GM21786 (cell line): ENCODE results near the gene C1orf115.
"Not testable (repeated sequence)": the region's sequence is repeated elsewhere in the genome, so short reads cannot be mapped to it uniquely, and the experiment has no call there.

ENCODE experiments used
- ATAC-seq: cut with Tn5 transposase; IDR thresholded peaks from one replicate; pipeline ENCODE4 v1.9.1; 2021; ENCODE audit not compliant: unreplicated experiment

Gene C1orf115

GRCh38 chr1:220692436-220693228, 2.5 kb downstream of the C1orf115 start:
- no peak for ATAC-seq

GRCh38 chr1:220694866-220695382, 4.8 kb downstream of the C1orf115 start:
- ATAC-seq: no peak

- ATAC-seq: no peak
Observed at GRCh38 chr1:220695426-220695825, 5.3 kb downstream of the C1orf115 start.

GRCh38 chr1:220696226-220696862, 6.2 kb downstream of the C1orf115 start:
- ATAC-seq: no peak

- ATAC-seq: no peak
Observed at GRCh38 chr1:220696863-220697231, 6.7 kb downstream of the C1orf115 start.

- ATAC-seq: no peak
Observed at GRCh38 chr1:220697326-220697725, 7.2 kb downstream of the C1orf115 start.

GRCh38 chr1:220698607-220699016, 8.4 kb downstream of the C1orf115 start:
- no peak for ATAC-seq

GRCh38 chr1:220699044-220699443, 8.9 kb downstream of the C1orf115 start:
- no peak for ATAC-seq

GRCh38 chr1:220700556-220701179, 10.5 kb downstream of the C1orf115 start:
- no peak for ATAC-seq

GRCh38 chr1:220701974-220702373, 11.8 kb downstream of the C1orf115 start:
- no peak for ATAC-seq

GRCh38 chr1:220702733-220703270, 12.6 kb downstream of the C1orf115 start:
- no peak for ATAC-seq

GRCh38 chr1:220703305-220703704, 13.1 kb downstream of the C1orf115 start:
- ATAC-seq: no peak

GRCh38 chr1:220705782-220706181, 15.6 kb downstream of the C1orf115 start:
- no peak for ATAC-seq

- no peak for ATAC-seq
Observed at GRCh38 chr1:220706480-220706879, 16.3 kb downstream of the C1orf115 start.

- no peak for ATAC-seq
Observed at GRCh38 chr1:220707160-220707559, 17.0 kb downstream of the C1orf115 start.

- no peak for ATAC-seq
Observed at GRCh38 chr1:220708244-220708643, 18.1 kb downstream of the C1orf115 start.

- ATAC-seq: no peak
Observed at GRCh38 chr1:220708936-220709801, 19.0 kb downstream of the C1orf115 start.

- no peak for ATAC-seq
Observed at GRCh38 chr1:220710333-220710732, 20.2 kb downstream of the C1orf115 start.

GRCh38 chr1:220711056-220711809, 21.1 kb downstream of the C1orf115 start:
- peak; percentile 89 for ATAC-seq

- ATAC-seq: not testable (repeated sequence)
Observed at GRCh38 chr1:220715986-220716385, 25.8 kb downstream of the C1orf115 start.
